ENCODE measurements around the gene LYPD6B.
A peak's percentile ranks its signal among the peaks of the same experiment; 100 is the strongest.

The LYPD6B gene

DNA sequence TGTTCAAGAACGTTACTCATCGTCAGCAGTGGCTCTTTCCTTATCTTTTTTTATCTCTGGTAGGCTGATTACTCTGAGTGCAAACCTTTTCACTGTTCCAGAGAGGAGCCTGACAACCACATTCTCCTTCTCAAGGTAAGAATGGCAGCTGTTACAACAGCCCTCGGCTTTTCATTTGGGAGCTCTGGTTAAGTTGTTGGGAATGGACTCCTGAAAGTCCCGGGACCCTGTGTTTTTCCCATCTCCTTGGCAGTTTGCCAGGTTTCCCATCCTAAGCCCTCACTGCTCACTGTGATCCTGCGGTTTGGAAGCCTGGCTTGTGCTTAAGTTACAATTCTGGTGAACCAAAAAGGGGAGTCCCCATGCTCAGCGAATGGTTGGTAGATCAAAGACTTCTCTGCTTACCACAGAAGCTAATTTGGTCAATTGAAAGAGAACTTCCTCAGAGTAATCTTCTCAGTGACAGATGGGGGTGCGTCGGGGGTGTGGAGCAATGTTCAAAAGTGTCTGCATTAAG, 122.3 kb downstream of the LYPD6B start:
- peak; percentile 17 for DNase-seq (ENCODE audit: low spot score)

DNA sequence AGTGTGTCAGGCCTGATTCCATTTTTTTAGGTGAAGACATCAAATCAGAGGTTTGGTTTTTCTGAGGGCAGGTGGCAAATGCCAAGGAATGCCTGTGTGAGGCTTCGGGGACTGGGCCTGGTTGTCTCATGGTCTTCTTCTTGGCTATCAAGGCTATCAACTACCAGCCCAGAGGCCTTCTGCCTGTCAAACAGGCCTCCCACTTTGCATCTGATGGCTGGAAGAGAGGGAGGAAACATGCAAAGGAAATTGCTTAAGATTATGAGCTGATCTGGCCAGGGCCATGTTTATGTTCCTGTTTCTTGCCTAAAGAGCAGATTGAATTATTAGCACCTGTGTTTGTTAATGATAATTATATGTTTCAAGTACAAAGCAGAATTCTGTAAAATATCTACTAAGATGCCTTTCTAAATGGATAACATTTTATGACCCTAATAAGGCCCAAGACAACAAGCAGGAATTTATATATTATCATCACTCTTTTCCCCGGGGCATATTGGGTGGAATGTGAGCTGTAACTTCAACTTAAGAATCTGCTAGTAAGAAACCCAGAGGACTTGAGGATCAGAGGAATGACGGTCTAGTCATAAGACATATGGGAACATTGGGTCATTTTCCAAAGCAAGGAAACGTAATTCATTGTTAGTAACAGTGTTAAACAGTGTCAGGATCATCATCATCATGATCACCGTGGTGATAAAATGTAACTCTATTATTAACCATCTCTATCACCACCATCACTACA, 123.2 kb downstream of the LYPD6B start:
- DNase-seq (ENCODE audit: low spot score) = no peak

DNA sequence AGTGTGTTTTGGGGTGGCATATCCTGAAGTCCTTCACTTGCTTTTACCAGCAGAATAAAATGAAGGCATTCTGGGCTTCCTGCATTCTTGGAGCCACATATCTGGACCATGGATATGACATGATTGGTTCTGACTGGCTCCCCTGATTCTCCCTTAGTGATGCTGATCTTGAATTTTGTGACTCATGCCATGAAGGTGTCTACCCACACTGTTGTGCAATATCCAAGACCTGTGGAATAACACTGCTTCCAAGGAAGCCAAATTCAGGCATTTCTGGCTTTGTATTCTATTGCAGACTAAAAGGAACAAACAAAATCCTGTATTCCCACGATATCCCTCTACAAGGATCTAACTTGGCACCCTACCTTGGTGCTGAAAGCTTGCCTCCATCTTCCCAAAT, 125.8 kb downstream of the LYPD6B start:
- DNase-seq (ENCODE audit: low spot score) = no peak

DNA sequence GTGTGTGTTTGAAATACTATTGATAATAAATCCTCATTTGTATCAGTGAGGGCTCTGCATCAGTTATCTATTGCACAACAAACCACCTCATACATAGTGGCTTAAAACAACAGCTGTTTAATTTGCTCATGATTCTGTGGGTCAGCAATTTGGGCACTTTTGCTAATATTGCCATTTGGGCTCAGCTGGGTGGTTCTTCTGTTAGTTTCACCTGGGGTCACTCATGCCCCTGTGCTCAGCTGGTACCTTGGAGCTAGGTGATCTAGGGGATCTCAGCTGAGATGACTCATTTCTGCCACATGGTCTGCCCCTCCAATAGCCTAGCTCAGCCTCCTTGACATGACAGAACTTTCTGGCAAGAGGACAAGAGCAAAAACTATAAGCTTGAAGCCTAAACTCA, 126.3 kb downstream of the LYPD6B start:
- DNase-seq (ENCODE audit: low spot score) = no peak

DNA sequence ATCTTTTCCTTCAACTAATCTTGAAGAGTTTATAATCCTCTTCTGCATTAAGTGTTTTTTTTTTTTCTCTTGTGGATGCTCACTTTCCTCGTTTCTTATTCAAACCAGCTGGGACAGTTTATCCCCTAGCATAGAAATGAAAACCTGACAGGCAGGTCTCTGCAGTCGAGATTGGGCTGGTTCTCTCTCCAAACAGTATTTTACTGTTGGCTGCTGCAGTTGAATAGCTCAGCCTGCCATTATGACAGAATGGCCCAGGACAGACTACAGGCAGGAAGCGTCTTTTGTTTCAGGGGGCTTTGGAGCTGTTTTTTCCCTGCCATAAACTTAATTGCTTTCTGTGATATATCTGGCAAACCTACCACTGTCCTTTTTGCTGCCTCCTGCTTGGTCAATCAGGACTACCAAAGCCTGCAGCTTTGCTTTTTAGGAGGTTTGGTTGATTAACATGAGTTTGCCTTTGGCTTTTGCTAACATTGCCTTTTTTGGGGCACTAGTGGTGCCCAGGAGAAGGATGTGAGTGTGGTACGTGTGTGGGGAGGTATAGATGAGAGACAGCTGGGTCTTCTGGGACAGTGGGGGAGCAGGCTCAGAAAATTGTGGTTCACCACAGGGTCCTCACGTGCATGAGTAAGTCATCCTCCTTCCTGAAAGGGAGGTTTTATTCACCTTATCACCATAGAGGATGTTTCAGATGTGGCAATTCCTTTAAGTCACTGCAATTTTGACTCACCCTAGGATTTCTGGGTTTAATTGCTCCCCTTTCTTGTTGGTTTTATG, 128.7 kb downstream of the LYPD6B start:
- DNase-seq (ENCODE audit: low spot score) = peak; percentile 67

DNA sequence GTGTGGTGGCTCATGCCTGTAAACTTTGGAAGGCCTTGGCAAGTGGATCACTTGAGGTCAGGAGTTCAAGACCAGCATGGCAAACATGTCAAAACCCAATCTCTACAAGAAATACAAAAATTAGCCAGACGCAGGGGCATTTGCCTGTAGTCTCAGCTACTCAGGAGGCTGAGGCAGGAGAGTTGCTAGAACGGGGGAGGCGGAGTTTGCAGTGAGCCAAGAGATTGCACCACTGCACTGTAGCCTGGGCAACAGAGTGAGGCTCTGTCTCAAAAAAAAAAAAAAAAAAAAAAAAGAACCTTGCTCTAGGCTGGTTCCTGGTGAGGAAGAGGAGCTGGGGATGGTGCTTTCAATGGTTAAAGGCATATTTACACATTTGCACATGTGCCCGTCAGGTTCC, 129.4 kb downstream of the LYPD6B start:
- DNase-seq (ENCODE audit: low spot score) = no peak

DNA sequence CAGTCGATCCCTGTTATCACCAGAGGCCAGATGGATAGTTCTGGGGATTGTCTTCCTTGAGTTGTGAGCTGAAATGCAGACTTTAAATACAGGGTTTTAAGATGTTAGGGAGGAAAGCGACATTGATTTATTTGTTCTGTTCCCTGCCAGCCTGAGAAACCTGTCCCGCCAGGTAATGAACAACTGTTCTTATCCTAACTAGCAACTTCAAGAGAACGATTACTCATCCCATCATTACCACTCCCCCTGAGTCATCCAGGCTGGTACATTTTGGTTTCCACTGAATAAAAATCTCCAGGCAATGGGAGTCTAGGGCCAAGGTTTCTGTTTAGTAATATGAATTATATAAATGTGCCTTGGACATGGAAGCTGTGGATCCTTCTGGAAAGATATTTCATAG, 131.2 kb downstream of the LYPD6B start:
- DNase-seq (ENCODE audit: low spot score) = peak; percentile 1

DNA sequence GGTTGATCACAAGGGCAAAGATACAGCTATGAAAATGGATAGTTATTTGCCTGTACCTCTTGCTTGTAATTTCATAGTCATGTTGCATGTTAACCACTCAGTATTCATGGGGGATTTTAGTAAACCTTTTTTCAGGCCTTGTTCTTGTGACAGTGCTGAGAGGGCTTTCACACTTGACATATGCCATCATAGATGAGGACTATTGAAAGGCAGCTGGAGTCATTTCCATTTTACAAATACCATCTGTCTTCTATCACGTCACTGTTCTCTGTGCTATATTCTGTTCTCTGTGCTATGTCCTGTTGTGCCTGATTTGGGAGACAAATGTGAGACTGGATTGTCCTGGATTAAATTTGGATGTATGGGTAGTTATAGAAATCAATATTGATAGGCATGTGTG, 131.7 kb downstream of the LYPD6B start:
- DNase-seq (ENCODE audit: low spot score) = no peak

DNA sequence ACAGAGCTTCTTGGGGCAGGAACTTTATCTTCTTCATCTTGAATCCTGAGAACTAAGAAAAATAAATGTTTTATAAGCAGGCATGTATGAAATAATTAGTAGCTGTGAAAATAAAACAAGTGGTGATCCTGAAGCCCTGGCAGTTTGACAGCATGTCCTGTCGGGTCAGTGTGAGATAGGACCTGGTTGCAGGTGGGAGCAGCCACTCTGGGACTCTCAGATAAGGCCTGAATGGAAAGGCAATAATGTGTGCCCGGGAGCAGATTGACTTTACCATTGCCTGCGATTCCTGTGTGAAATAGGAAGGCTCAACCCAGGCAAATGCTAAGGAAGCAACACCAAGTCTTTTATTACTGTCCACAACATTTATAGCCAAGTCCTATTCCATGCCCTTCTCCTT, 132.4 kb downstream of the LYPD6B start:
- no peak for DNase-seq (ENCODE audit: low spot score)

DNA sequence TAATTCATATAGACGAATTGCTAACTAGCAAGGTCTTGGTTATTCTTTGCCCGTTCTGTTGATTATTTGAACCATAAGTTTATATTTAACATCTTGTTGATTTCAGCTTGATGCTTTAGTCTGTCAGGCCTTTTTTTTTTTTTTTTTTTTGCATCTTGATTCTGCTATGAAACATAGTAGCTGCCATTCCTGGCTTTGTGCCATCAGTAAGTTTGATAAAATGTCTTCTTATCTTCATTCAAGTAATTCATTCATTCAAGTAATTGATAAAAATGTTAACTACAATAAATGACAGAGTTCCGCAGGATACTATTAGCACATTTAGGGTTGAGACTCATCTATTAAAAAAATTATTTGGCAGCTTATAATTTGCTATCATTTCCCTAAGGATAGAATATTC, 134.7 kb downstream of the LYPD6B start:
- DNase-seq (ENCODE audit: low spot score) = no peak

DNA sequence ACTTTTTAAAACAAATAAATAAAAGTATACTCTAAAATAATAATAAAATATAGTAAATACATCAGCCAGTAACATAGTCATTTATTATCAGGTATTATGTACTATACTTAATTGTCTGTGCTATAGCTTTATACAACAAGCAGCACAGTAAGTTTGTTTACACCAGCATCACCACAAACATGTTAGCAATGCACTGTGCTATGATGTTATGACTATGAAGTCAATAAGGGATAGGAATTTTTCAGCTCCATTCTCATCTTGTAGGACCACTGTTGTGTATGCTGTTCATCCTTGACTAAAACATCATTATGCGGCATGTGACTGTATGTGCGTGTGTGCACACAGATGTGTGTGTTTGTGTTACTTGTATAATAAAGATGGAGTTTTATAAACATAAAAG, 137.5 kb downstream of the LYPD6B start:
- DNase-seq (ENCODE audit: low spot score) = no peak

DNA sequence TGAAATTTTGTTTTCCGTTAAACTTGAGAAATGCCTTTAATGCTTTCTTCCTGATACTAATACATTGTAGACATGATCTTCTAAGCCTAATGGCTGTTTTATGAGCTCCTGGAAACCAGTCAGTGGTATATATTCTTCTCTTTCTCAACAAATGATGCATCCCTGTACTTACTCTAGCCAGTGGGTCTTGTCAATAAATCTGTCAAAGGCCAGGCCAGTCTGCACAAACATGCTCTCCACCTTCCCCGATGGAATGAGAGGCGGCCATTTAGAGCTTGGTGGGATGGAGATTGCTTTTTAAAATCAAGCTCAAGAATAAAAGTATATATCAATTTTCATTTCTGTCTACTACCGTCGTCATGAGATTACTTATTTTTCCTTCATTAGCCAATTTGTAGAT, 140.1 kb downstream of the LYPD6B start:
- no peak for DNase-seq (ENCODE audit: low spot score)

DNA sequence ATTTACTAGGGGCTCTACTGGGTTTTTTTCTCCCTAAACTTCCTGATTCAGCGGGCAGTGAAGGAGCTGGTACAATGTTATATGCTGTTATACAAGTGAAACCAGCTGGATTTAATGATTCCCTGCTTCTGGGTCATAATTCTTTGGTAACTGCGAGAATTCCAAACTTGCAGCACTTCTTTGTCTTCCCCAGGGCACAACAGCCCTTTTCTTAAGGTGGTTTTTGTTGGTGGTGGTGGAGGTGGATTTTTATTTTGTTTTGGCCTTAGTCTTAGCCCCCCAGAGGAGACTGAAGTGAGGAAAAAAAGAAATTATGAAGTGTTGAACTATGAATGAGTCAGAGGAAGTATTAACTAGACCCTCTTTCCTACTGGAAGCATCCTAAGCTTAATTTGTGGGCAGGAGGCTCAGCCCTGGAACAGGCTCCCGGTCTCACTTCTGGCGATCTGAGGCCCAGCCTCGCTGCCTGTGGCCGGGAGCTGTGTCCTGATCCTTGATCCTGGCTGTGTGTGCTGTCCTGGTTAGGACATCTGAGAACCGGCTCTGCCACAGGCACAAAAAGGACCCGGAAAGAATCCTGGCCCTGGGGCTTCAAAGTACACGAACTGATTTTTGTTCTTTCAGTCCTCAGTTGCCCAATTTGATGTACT, 141.9 kb downstream of the LYPD6B start:
- DNase-seq (ENCODE audit: low spot score) = no peak

DNA sequence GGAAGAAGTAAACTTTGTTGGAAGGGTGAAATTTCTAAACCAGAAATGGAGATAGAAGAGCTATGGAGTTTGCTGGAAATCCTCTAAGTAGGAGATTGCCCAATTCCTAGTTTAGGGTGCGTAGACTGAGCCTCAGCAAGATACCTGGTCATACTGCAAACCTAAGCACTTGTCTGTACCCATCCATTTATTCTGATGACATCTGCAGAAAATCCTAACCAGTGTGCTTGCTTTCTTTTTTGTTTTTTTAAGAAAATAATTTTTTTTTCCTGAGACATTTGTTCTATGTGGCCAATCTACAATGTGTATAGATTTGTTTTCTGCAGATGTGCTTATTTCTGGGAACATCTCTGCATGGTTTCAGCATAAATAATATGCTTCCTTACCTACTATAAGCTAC, 144.7 kb downstream of the LYPD6B start:
- no peak for DNase-seq (ENCODE audit: low spot score)

DNA sequence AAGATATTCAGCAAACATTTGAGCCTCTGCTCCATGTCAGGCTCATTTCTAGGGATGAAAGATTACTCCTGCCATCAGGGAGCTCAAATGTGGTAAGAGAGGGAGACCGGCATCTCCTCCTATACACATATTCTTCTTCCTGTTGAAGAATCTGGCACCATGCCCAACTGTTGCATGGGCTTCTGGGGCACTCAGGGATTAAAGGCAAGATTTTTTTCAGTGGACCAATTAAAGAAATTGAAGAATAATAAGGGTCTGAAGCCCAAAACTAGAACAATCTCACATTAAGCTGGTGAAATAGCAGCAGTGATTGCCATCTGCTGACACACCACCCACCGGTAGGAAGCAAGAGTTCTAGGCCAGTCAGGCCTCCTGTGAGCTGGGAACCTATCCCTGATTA, 146.5 kb downstream of the LYPD6B start:
- DNase-seq (ENCODE audit: low spot score) = no peak

DNA sequence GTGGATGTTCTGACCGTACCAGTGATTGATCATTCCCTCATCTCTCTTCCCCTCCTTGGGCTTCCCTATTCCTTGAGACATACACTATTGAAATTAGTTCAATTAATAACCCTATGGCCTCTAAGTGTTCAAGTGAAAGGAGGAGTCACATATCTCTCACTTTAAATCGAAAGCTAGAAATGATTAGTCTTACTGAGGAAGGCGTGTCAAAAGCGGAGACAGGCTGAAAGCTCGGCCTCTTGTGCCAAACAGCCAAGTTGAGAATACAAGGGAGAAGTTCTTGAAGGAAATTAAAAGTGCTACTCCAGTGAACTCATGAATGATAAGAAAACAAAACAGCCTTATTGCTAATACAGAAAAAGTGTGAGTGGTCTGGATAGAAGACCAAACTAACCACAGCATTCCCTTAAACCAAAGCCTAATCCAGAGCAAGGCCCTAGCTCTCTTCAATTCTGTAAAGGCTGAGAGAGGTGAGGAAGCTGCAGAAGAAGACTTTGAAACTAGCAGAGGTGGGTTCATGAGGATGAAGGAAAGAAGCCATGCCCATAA, 147.5 kb downstream of the LYPD6B start:
- DNase-seq (ENCODE audit: low spot score) = no peak

DNA sequence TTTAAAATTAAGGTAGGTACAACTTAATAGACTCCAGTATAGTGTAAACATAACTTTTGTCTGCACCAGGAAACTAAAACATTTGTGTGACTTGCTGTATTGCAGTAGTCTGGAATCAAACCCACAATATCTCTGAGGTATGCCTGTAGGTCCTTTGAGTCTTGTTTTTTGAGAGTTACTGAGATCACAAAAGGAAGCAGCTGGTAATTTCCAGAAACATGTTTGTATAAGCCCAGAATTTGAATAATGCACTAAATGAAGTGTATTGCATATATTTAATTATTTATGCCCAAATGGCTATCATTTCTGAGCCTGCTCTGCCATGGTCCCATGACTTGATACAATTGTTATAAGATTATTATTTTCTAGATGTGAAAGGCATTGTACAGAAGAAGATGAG, 148.6 kb downstream of the LYPD6B start:
- DNase-seq (ENCODE audit: low spot score) = no peak

DNA sequence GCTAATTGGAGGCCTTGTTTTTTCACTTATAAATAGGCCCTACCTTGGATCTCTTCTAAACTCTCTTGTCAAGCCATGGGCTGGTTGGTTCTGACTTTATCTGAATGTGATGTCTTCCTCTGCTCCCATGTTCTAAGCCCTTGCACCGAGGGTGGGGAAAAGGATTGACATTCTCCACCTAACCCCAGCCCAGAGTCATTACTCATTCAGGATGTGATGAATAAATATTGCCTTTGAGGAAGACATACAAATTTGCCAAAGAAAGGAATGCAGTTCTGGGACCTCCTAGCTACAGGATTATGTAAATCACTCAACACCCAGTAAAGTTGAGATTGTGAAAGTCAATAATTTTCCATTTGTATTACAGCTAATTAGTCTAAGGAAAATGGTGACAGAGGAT, 149.8 kb downstream of the LYPD6B start:
- no peak for DNase-seq (ENCODE audit: low spot score)

DNA sequence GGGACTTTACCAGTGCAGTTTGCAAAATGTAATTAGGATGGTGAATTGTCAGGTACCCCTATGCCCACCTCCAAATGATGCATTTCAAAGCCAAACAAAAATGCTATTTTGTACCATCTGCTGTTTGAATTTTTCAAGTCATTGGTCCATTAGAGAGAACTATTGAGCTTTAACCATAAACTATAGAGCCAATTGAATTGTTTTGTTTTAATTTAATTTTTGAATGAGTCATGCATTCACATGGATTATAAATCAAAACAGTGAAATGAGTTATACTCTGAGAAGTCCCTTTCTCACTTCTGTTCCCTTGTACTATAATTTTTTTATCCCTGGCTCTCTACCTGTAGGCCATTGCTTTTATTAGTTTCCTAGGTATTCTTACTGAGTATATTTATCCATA, 151.3 kb downstream of the LYPD6B start:
- no peak for DNase-seq (ENCODE audit: low spot score)

DNA sequence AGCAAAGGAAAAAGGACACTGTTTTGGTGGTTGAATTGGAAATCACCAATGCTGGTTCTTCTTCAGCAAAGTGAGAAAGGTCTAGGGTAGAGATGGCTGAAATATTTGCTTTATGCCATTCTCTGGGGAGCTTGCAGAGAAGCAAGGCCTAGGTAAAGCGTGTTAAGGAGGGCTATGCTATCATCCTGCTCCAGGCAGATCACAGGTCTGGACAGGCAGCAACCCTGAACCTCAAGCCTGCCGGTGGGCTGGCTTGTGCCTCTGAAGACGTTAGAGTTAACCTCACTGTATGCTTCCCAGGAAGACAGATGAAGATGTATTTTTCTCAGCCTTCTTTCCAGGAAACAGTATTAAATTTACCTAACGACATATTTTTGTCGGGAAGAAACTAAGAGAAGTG, 153.4 kb downstream of the LYPD6B start:
- DNase-seq (ENCODE audit: low spot score) = no peak

DNA sequence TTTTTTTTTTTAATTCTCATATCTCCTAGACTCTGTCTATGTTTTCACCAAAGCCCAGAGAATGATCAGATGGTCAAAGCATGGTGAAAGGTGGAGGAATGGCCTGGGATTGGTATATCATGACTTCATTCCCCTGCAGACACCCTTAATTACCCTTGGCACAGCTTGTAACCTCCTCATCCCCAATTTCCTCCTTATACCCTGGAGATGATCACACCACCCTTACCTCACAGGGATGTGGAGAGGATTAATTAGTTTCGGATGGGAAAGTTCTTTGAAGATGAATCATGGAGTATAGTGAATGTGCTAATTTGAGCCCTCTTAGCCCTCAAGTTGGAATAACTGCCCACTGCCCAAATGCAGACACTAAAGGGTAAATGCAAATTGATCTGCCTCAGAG, 153.9 kb downstream of the LYPD6B start:
- DNase-seq (ENCODE audit: low spot score) = no peak

DNA sequence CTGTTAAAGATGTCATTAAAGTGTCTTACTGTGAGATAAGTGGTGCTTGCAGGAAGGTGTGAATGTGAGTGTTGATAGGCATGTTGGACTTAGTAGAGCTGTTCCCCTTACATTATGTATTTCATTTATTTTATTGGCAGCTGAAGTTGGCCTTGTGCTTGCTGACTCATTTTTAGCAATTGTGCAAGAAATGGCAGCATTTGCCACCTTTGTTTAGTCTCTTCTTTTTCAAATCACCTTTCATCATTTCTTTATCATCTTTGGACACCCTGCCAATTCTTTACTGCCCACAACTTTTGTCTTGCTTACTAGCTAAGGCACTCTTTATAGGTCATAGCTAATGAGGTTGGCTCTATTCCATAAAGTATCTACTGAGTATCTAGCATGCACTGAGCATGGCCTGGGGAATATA, 161.6 kb downstream of the LYPD6B start:
- DNase-seq (ENCODE audit: low spot score) = no peak

DNA sequence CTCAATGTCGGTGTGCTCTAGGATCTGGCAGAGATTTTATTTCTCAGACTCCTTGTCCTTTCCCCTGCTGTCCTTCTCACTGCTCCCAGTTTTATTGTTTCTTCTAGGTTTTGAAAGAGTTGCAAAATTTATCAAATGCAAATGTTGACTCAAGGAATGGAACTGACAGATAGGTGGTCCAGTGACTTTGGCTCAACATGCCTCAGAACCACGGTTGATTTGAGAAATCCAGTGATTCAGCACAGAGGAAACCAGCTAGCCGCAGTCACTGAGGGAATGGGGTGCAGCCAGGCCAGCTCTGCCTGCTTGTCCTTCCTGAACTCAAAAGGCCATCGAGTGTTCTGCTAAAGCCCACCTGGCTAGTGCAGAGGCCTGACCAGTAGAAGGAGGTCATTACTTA, 166.2 kb downstream of the LYPD6B start:
- DNase-seq (ENCODE audit: low spot score) = no peak

Data from activated CD4-positive, alpha-beta T cell treated with anti-CD3 and anti-CD28 coated beads, Interleukin-2, Interleukin-4, amounts not matched to agents 100 ng/mL and 50 ng/mL, durations not matched to agents 16 hours and 8 hours (primary cell).